HepG2 (cell line): ENCODE measurements around the gene ANXA9. TPM values are rescaled to one million over a fixed set of nuclear protein-coding genes. Genes with fewer than 3 reads are reported as not detected.
A peak's percentile ranks its signal among the peaks of the same experiment; 100 is the strongest.

ENCODE experiments used
- ATAC-seq: fragments of 200-7000 bp; cut with Tn5 transposase; 3 replicates; pipeline ENCODE4 v1.9.1; 2020; ENCODE audit warnings: mild to moderate bottlenecking, moderate library complexity
- BruUV-seq: library from RNA; stranded (reverse); fragments of 400-500 nt; replicated peaks from 2 replicates; lab custom pipeline; 2021; lab: Mats Ljungman, UMichigan
- CTCF ChIA-PET: fragments of 300-600 bp; formaldehyde crosslinking; extraction: SDS; loops from one replicate; lab custom pipeline; 2021; ENCODE audit warnings: low total read pairs, inconsistent platforms, low intra/inter-chr PET ratio; lab: Yijun Ruan, JAX
- POLR2A ChIA-PET: fragments of 350-600 bp; sonication (Branson Sonifier 250); formaldehyde crosslinking; loops from one replicate; lab custom pipeline; 2020; ENCODE audit warnings: antibody characterized with exemption, inconsistent platforms; lab: Yijun Ruan, JAX
- DNase-seq: peaks from one replicate; pipeline ENCODE4 v3.0.0-alpha.2; 2015; ENCODE audit warnings: low spot score
- FAIRE-seq: peaks from 3 replicates; lab custom pipeline; 2011; peaks lifted over from hg19 to GRCh38; lab: Jason Lieb, UNC
- H2AFZ ChIP-seq: one replicate; pipeline ENCODE4 v1.6.1; 2011; ENCODE audit warnings: low read length, inconsistent platforms
- H3K27ac ChIP-seq: fragments of 300-600 bp; 3 replicates; pipeline ENCODE4 v1.8.0; 2011; ENCODE audit warnings: mixed run types, mild to moderate bottlenecking, mixed read lengths, low read length, inconsistent platforms; ENCODE audit not compliant: insufficient read depth; ENCODE audit errors: extremely low read length
- H3K27me3 ChIP-seq, 2 experiments: fragments of 200-600 bp in 1 of 2; 2 replicates in 1 of 2; 3 replicates in 1 of 2; pipeline versions ENCODE4 v1.6.0 to v1.8.0; 2011; ENCODE audit warnings: low read length in 2 of 2, mild to moderate bottlenecking in 2 of 2, moderate library complexity in 2 of 2, inconsistent platforms in 1 of 2; ENCODE audit not compliant: insufficient read depth in 2 of 2, control insufficient read depth in 1 of 2
- H3K36me3 ChIP-seq, 2 experiments: fragments of 200-600 bp in 1 of 2; replicated peaks in 1 of 2; 2 replicates in 1 of 2; 3 replicates in 1 of 2; pipeline versions ENCODE4 v1.5.1 to v1.8.0; 2011; ENCODE audit warnings: low read length in 2 of 2, inconsistent platforms in 1 of 2; ENCODE audit not compliant: insufficient read depth in 2 of 2, control insufficient read depth in 1 of 2
- H3K4me1 ChIP-seq: 2 replicates; pipeline ENCODE4 v1.5.1; 2012; ENCODE audit warnings: low read length, inconsistent platforms; ENCODE audit not compliant: insufficient read depth
- H3K4me2 ChIP-seq: 2 replicates; pipeline ENCODE4 v1.6.0; 2011; ENCODE audit warnings: low read depth, low read length, inconsistent platforms
- H3K4me3 ChIP-seq, 3 experiments: fragments of 200-600 bp in 1 of 3; sonication (generic), shearing (Covaris generic) in 1 of 3; replicated peaks in 1 of 3; 2 replicates each; pipeline ENCODE4 v1.5.1; 2011 to 2016; ENCODE audit warnings: low read length in 3 of 3, inconsistent platforms in 2 of 3, low read depth in 2 of 3, mild to moderate bottlenecking in 2 of 3, control low read depth in 1 of 3, mixed read lengths in 1 of 3; ENCODE audit not compliant: insufficient read depth in 1 of 3
- H3K79me2 ChIP-seq: one replicate; pipeline ENCODE4 v1.6.1; 2011; ENCODE audit warnings: low read length, inconsistent platforms; ENCODE audit not compliant: insufficient read depth
- H3K9ac ChIP-seq: 2 replicates; pipeline ENCODE4 v1.6.0; 2011; ENCODE audit warnings: mild to moderate bottlenecking, low read depth, low read length, inconsistent platforms; ENCODE audit not compliant: insufficient read depth
- H3K9me3 ChIP-seq: 2 replicates; pipeline ENCODE4 v1.5.1; 2012; ENCODE audit warnings: mild to moderate bottlenecking, low read length
- H4K20me1 ChIP-seq: 2 replicates; pipeline ENCODE4 v1.6.0; 2011; ENCODE audit warnings: inconsistent platforms, mild to moderate bottlenecking, low read length, moderate library complexity; ENCODE audit not compliant: insufficient read depth
- GABPB1 ChIP-seq: IDR thresholded peaks from 2 replicates; pipeline ENCODE4 v1.6.1; 2016; ENCODE audit warnings: mild to moderate bottlenecking, missing genetic modification reagents, moderate library complexity, missing compliant biosample characterization
- IKZF4 ChIP-seq: sonication (generic); formaldehyde crosslinking; IDR thresholded peaks from 2 replicates; pipeline ENCODE4 v1.5.1; 2020; ENCODE audit warnings: borderline replicate concordance, mild to moderate bottlenecking, low read depth, missing genetic modification reagents; ENCODE audit errors: not compliant biosample characterization
- KLF13 ChIP-seq: sonication (generic); formaldehyde crosslinking; IDR thresholded peaks from 2 replicates; pipeline ENCODE4 v1.4.0; 2020; ENCODE audit warnings: mild to moderate bottlenecking, missing genetic modification reagents
- PHF20 ChIP-seq: sonication (generic); formaldehyde crosslinking; IDR thresholded peaks from 2 replicates; pipeline ENCODE4 v1.5.0; 2020; ENCODE audit warnings: mild to moderate bottlenecking, missing genetic modification reagents
- REL ChIP-seq: sonication (generic); formaldehyde crosslinking; conservative IDR thresholded peaks from 2 replicates; pipeline ENCODE4 v1.8.0; 2022; ENCODE audit warnings: mild to moderate bottlenecking, missing genetic modification reagents, moderate library complexity
- RNF219 ChIP-seq: sonication (generic); formaldehyde crosslinking; IDR thresholded peaks from 2 replicates; pipeline ENCODE4 v1.5.0; 2020; ENCODE audit warnings: mild to moderate bottlenecking, missing genetic modification reagents
- RXRB ChIP-seq: IDR thresholded peaks from 2 replicates; pipeline ENCODE4 v1.6.1; 2016; ENCODE audit warnings: borderline replicate concordance, missing genetic modification reagents, missing compliant biosample characterization
- SIX4 ChIP-seq: sonication (generic); formaldehyde crosslinking; IDR thresholded peaks from 2 replicates; pipeline ENCODE4 v1.4.0; 2020; ENCODE audit warnings: missing genetic modification reagents
- TBX3 ChIP-seq: fragments of 450-650 bp; IDR thresholded peaks from 2 replicates; pipeline ENCODE4 v1.6.1; 2017; ENCODE audit warnings: antibody characterized with exemption, mild to moderate bottlenecking, inconsistent platforms, borderline replicate concordance
- ZBTB1 ChIP-seq: sonication (generic); formaldehyde crosslinking; IDR thresholded peaks from 2 replicates; pipeline ENCODE4 v1.4.0; 2020; ENCODE audit warnings: missing genetic modification reagents, borderline replicate concordance
- ZFP37 ChIP-seq: sonication (generic); formaldehyde crosslinking; IDR thresholded peaks from 2 replicates; pipeline ENCODE4 v1.4.0; 2020; ENCODE audit warnings: missing genetic modification reagents, borderline replicate concordance
- ZNF235 ChIP-seq: sonication (generic); formaldehyde crosslinking; IDR thresholded peaks from 2 replicates; pipeline ENCODE4 v1.8.1; 2023; ENCODE audit warnings: mild to moderate bottlenecking, missing genetic modification reagents, borderline replicate concordance
- ZNF441 ChIP-seq: sonication (generic); formaldehyde crosslinking; IDR thresholded peaks from 2 replicates; pipeline ENCODE4 v1.7.0; 2021; ENCODE audit warnings: missing genetic modification reagents, borderline replicate concordance
- ZNF547 ChIP-seq: sonication (generic); formaldehyde crosslinking; IDR thresholded peaks from 2 replicates; pipeline ENCODE4 v1.5.1; 2020; ENCODE audit warnings: mild to moderate bottlenecking, missing genetic modification reagents
- ZNF7 ChIP-seq: IDR thresholded peaks from 2 replicates; pipeline ENCODE4 v1.6.1; 2016; ENCODE audit warnings: missing biosample characterization, missing genetic modification reagents
- ZSCAN31 ChIP-seq: sonication (generic); formaldehyde crosslinking; IDR thresholded peaks from 2 replicates; pipeline ENCODE4 v1.5.0; 2020; ENCODE audit warnings: low read depth, mild to moderate bottlenecking, missing genetic modification reagents
- WGBS: methylation state at CpG from one replicate; pipeline ENCODE4 v1.1.6; 2017; ENCODE audit warnings: low lambda C conversion rate; 5-methylcytosine and 5-hydroxymethylcytosine counted together
- in situ Hi-C: cut with HindIII; loops from 2 replicates; pipeline ENCODE4 v1.10.0; 2017; ENCODE audit warnings: low pct_unique_long_range_greater_than_20kb; ENCODE audit not compliant: extremely low pct_ligation_motif_present
- intact Hi-C: fragments of 100-400 bp; cut with micrococcal nuclease; formaldehyde crosslinking; loops from one replicate; pipeline ENCODE4 v1.10.0; 2022; ENCODE audit not compliant: unreplicated experiment
- polyA plus RNA-seq, 8 experiments: library from polyadenylated mRNA; depleted of rRNA in 3 of 8; stranded (reverse) in 7 of 8; unstranded in 1 of 8; fragments of >200 nt; fragmentation: Illumina TruSeq in 4 of 8; extraction: Trizol in 4 of 8; gene quantifications; 2 replicates each; pipeline versions ENCODE4 v1.2.1 to v1.2.3, GENCODE V29; 2011 to 2016; ENCODE audit warnings: low read depth in 4 of 8, missing spikeins in 1 of 8, mixed read lengths in 1 of 8; ENCODE audit not compliant: insufficient read depth in 1 of 8
- total RNA-seq, 5 experiments: library from RNA; depleted of rRNA; stranded (reverse); fragments of >200 nt; fragmentation: Illumina TruSeq; extraction: Trizol; gene quantifications; 2 replicates each; pipeline ENCODE4 v1.2.3, GENCODE V29; 2016; ENCODE audit warnings: low read depth in 1 of 5
- TF ChIP-seq, protein P1 (sequence below): sonication (generic); formaldehyde crosslinking; IDR thresholded peaks from 2 replicates; pipeline ENCODE4 v1.5.1; 2020; ENCODE audit warnings: missing genetic modification reagents, mild to moderate bottlenecking, borderline replicate concordance

ANXA9 gene
- total and polyA plus RNA-seq, 2 of the 13 experiments (the other 11 are each of a cell fraction or from before 2014, with no cell fraction given), result 13.3 to 23.9 TPM

DNA sequence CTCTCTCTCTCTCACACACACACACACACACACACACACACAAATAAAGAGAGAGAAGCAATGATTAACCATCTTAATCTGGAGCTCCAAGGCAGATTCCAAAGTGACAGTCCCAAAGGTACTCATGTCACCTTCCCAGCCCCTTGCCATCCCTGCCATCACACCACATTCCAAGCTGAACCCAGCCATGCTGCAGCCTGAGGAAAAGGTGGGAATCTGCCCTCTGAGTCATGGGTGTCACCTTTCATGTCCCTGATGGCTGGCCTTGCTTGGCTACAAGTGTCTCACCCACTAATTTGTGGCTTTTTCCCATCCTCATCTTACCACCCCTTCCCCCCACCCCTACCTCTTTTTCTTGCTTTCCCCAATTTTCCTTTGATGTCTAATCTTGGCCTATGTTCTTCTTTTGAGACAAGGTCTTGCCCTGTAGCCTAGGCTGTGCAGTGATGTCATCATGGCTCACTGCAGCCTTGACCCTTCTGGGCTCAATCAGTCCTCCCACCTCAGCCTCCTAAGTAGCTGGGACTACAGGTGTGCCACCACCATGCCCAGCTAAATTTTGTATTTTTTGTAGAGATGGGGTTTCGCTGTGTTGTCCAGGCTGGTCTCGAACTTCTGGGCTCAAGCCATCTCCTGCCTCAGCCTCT is 3.2 kb downstream of the ANXA9 start:
- POLR2A ChIA-PET, result interaction anchor here (0.8 to 2.4 kb wide), 4 partner anchors 11 to 269 kb away, joined by 3 to 10 read pairs (median 6); partner anchors contain the start of genes CERS2, MINDY1 and PSMD4
- CTCF ChIA-PET, result no interaction called here
- in situ Hi-C loops (no loop called here), intact Hi-C loops (no loop called here)
- Histone ChIP-seq H3K27me3 (no peaks in the 10 kb centered on the region), H2AFZ (no peak overlapping the region), H3K79me2 (peaks cover 2% of the 10 kb centered on the region), H4K20me1 (no peaks in the 10 kb centered on the region), H3K4me1 (peaks cover 44% of the 10 kb centered on the region), H3K9ac (no peak overlapping the region), H3K4me2 (no peak overlapping the region), H3K27ac (no peak overlapping the region), H3K9me3 (no peaks in the 10 kb centered on the region), H3K36me3 (peaks cover 7 to 12% of the 10 kb centered on the region in 2 experiments; a peak in 2 of 5 replicates), H3K4me3 (no peak overlapping the region)
- FAIRE-seq (no peak), ATAC-seq (no peak), DNase-seq (no peak)
- BruUV-seq, result no TSS peak
- 100% methylated on average over 1 of the region's 2 CpGs for WGBS
- TF ChIP-seq TBX3 (0 out of 2 replicates have a peak, but pooled peaks have one; percentile 29), GABPB1 (CRISPR knock-in tag) (no peak), ZSCAN31 (CRISPR knock-in tag) (no peak), ZNF547 (CRISPR knock-in tag) (no peak), RXRB (CRISPR knock-in tag) (no peak), REL (CRISPR knock-in tag) (no peak), ZFP37 (CRISPR knock-in tag) (no peak), ZNF441 (CRISPR knock-in tag) (no peak), IKZF4 (CRISPR knock-in tag) (no peak), PHF20 (CRISPR knock-in tag) (no peak), RNF219 (CRISPR knock-in tag) (no peak), ZBTB1 (CRISPR knock-in tag) (no peak), ZNF235 (CRISPR knock-in tag) (no peak), SIX4 (CRISPR knock-in tag) (peak; percentile 57; the same call in 1 of the 2 replicates), KLF13 (no peak), ZNF7 (no peak)
- TF ChIP-seq, protein P1, sequence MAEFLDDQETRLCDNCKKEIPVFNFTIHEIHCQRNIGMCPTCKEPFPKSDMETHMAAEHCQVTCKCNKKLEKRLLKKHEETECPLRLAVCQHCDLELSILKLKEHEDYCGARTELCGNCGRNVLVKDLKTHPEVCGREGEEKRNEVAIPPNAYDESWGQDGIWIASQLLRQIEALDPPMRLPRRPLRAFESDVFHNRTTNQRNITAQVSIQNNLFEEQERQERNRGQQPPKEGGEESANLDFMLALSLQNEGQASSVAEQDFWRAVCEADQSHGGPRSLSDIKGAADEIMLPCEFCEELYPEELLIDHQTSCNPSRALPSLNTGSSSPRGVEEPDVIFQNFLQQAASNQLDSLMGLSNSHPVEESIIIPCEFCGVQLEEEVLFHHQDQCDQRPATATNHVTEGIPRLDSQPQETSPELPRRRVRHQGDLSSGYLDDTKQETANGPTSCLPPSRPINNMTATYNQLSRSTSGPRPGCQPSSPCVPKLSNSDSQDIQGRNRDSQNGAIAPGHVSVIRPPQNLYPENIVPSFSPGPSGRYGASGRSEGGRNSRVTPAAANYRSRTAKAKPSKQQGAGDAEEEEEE (CRISPR knock-in tag), result no peak
